Calu3 (cell line): ENCODE results near the gene RETN. TPM values are rescaled to one million over a fixed set of nuclear protein-coding genes. Genes with fewer than 3 reads are reported as not detected.

Source experiments
- BruUV-seq: library from RNA; stranded (reverse); fragments of 400-500 nt; replicated peaks from 2 replicates; lab custom pipeline; 2021; lab: Mats Ljungman, UMichigan
- CTCF ChIA-PET: fragments of 300-600 bp; sonication (Branson Sonifier 250); formaldehyde crosslinking; loops from one replicate; lab custom pipeline; 2022; ENCODE audit warnings: antibody characterized with exemption; lab: Charles Lee
- DNase-seq: peaks from one replicate; pipeline ENCODE4 v3.0.0; 2022
- H3K27ac Mint-ChIP-seq: one replicate; pipeline ENCODE4 v1.8.0; 2022; ENCODE audit warnings: mixed read lengths; ENCODE audit not compliant: unreplicated experiment
- H3K27me3 Mint-ChIP-seq: one replicate; pipeline ENCODE4 v1.8.0; 2022; ENCODE audit warnings: mixed read lengths; ENCODE audit not compliant: unreplicated experiment
- H3K36me3 Mint-ChIP-seq: one replicate; pipeline ENCODE4 v1.8.0; 2022; ENCODE audit warnings: mild to moderate bottlenecking, moderate library complexity, mixed read lengths; ENCODE audit not compliant: insufficient read depth, unreplicated experiment
- H3K4me1 Mint-ChIP-seq: one replicate; pipeline ENCODE4 v1.8.0; 2022; ENCODE audit warnings: mild to moderate bottlenecking, low read depth, mixed read lengths; ENCODE audit not compliant: unreplicated experiment
- H3K4me3 Mint-ChIP-seq: one replicate; pipeline ENCODE4 v1.8.0; 2022; ENCODE audit warnings: mild to moderate bottlenecking, low read depth, moderate library complexity, mixed read lengths; ENCODE audit not compliant: unreplicated experiment
- H3K9me3 Mint-ChIP-seq: one replicate; pipeline ENCODE4 v1.8.0; 2022; ENCODE audit warnings: low read depth, mixed read lengths; ENCODE audit not compliant: unreplicated experiment
- intact Hi-C: fragments of 100-400 bp; cut with micrococcal nuclease; formaldehyde crosslinking; loops from one replicate; pipeline ENCODE4 v1.10.0; 2022; ENCODE audit not compliant: unreplicated experiment
- total RNA-seq: library from RNA; stranded (reverse); gene quantifications from 2 replicates; pipeline ENCODE4 v1.2.3, GENCODE V29; 2022
- TF ChIP-seq, protein P1 (sequence below): fragments of 200-600 bp; IDR thresholded peaks from one replicate; pipeline ENCODE4 v1.8.0; 2022; ENCODE audit warnings: antibody characterized with exemption; ENCODE audit not compliant: unreplicated experiment

The RETN gene
- total RNA-seq, 1 experiment from 2014 or later: not detected

GRCh38 chr19:7689165-7689564 is 20.3 kb downstream of the RETN start:
- no TSS peak for BruUV-seq
- TF ChIP-seq, protein P1, sequence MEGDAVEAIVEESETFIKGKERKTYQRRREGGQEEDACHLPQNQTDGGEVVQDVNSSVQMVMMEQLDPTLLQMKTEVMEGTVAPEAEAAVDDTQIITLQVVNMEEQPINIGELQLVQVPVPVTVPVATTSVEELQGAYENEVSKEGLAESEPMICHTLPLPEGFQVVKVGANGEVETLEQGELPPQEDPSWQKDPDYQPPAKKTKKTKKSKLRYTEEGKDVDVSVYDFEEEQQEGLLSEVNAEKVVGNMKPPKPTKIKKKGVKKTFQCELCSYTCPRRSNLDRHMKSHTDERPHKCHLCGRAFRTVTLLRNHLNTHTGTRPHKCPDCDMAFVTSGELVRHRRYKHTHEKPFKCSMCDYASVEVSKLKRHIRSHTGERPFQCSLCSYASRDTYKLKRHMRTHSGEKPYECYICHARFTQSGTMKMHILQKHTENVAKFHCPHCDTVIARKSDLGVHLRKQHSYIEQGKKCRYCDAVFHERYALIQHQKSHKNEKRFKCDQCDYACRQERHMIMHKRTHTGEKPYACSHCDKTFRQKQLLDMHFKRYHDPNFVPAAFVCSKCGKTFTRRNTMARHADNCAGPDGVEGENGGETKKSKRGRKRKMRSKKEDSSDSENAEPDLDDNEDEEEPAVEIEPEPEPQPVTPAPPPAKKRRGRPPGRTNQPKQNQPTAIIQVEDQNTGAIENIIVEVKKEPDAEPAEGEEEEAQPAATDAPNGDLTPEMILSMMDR: no peak
- CTCF ChIA-PET: no interaction called here
- Mint-ChIP-seq H3K27me3 (peaks cover 22% of the 10 kb centered on the region), H3K4me1 (peaks cover 8% of the 10 kb centered on the region), H3K4me3 (no peak overlapping the region), H3K36me3 (peaks cover 13% of the 10 kb centered on the region), H3K27ac (no peak overlapping the region), H3K9me3 (no peaks in the 10 kb centered on the region)
- intact Hi-C loops: no loop called here
- DNase-seq: no peak

DNA sequence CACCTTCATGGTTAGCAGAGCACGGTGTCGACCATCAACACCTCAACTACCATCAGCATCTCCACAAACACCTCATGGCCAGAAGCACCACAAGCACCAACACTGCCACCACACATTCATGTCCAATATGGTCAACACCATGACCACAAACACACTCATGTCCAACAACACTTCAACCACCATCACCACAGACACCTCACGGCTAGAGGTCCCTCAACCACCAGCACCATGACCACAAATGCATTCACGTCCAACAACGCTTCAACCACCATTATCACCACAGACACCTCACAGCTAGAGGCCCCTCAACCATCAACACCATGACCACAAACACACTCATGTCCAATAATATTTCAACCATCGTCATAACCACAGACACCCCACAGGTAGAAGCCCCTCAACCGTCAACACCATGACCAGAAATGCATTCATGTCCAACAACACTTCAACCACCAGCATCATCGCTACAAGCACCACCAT is 22.0 kb downstream of the RETN start:
- H3K4me3 Mint-ChIP-seq: no peak overlapping the region
- TF ChIP-seq, protein P1: no peak
- H3K36me3 Mint-ChIP-seq: peaks cover 2% of the 10 kb centered on the region
- CTCF ChIA-PET: interaction anchor here (0.6 kb wide), 1 partner anchor 13 kb away, joined by 3 read pairs; no protein-coding TSS in a partner anchor
- no peak overlapping the region for H3K27ac Mint-ChIP-seq
- no peaks in the 10 kb centered on the region for H3K4me1 Mint-ChIP-seq
- no peak for DNase-seq
- peaks cover 13% of the 10 kb centered on the region for H3K27me3 Mint-ChIP-seq
- BruUV-seq: no TSS peak
- intact Hi-C loops: no loop called here
- no peaks in the 10 kb centered on the region for H3K9me3 Mint-ChIP-seq

- no peaks in the 10 kb centered on the region for H3K36me3 Mint-ChIP-seq
- CTCF ChIA-PET: interaction anchor here (0.6 kb wide), 1 partner anchor 12 kb away, joined by 3 read pairs; no protein-coding TSS in a partner anchor
- H3K9me3 Mint-ChIP-seq: no peaks in the 10 kb centered on the region
- no TSS peak for BruUV-seq
- no peak overlapping the region for H3K27ac Mint-ChIP-seq
- H3K4me1 Mint-ChIP-seq: no peaks in the 10 kb centered on the region
- intact Hi-C loops: no loop called here
- no peak overlapping the region for H3K4me3 Mint-ChIP-seq
- TF ChIP-seq, protein P1: no peak
- peaks cover 11% of the 10 kb centered on the region for H3K27me3 Mint-ChIP-seq
- DNase-seq: no peak
Measured at GRCh38 chr19:7691497-7691896, 22.6 kb downstream of the RETN start.

DNA sequence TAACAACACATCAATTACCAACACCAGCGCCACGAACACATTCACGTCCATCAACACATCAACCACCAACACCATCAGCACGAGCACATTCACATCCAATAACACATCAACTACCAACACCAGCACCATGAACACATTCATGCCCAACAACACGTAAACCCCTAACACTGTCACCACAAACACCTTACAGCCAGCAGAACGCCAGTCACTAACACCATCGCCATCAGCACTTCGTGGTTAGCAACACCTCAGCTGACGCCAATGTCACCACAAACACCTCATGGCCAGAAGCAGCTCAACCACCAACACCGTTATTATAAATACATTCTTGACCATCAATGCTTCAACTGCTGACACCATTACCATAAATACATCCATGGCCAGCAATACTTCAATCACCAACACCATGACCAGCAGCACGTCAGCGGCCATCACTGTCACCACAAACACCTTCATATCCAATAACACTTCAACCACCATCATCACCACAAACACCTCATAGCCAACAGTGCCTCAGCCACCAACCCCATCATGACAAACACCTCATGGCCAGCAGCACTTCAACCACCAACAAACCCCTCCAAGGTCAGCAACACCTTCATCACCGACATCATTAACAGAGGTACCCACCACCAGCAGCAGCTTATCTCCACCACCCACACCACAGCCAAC is 23.7 kb downstream of the RETN start:
- TF ChIP-seq, protein P1: no peak
- H3K4me1 Mint-ChIP-seq: no peaks in the 10 kb centered on the region
- no TSS peak for BruUV-seq
- no peak for DNase-seq
- peaks cover 16% of the 10 kb centered on the region for H3K27me3 Mint-ChIP-seq
- no peak overlapping the region for H3K27ac Mint-ChIP-seq
- H3K4me3 Mint-ChIP-seq: no peak overlapping the region
- intact Hi-C loops: no loop called here
- H3K9me3 Mint-ChIP-seq: no peaks in the 10 kb centered on the region
- CTCF ChIA-PET: no interaction called here
- H3K36me3 Mint-ChIP-seq: no peaks in the 10 kb centered on the region
